ENCODE data around the gene PTPRR. TPM values are rescaled to one million over a fixed set of nuclear protein-coding genes. Genes with fewer than 3 reads are reported as not detected.

Gene PTPRR
- total RNA-seq, 4 donors from 2014 or later: 0.24 to 0.95 (median 0.30) TPM

- no peak for DNase-seq (ENCODE audit: low spot score)
- no peak for TF ChIP-seq CTCF (IDR thresholded peaks at IDR 0.05)
- ATAC-seq (ENCODE audit: low FRiP score): no peak
Measured at GRCh38 chr12:70659077-70659606, 261.4 kb downstream of the PTPRR start.

- DNase-seq (ENCODE audit: low spot score) (no peak), ATAC-seq (ENCODE audit: low FRiP score) (no peak)
- TF ChIP-seq CTCF (IDR thresholded peaks at IDR 0.05): no peak
Measured at GRCh38 chr12:70657616-70658286, 262.8 kb downstream of the PTPRR start.

- no peak for TF ChIP-seq CTCF (IDR thresholded peaks at IDR 0.05)
- ATAC-seq (ENCODE audit: low FRiP score): no peak
- DNase-seq (ENCODE audit: low spot score): no peak
Measured at GRCh38 chr12:70652451-70652850, 268.1 kb downstream of the PTPRR start.

DNA sequence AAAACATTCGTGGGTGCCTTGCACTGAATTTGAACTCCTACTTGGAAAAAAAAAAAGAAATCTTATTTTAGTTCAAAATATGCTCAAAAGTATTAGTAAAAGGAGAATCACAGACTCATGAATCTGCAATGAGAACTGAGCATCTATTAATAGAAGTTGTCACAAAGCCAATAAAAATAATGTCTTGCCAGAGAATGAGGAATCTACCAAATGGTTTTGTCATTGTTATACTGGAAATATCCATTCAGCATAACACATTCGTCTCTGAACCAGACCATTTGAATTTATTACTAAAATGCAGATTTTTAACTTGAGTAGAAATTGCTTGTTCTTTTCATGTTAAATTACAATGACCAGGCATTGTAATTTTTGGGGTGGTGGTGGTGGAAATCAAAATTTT is 271.7 kb downstream of the PTPRR start:
- ATAC-seq (ENCODE audit: low FRiP score): no peak
- no peak for DNase-seq (ENCODE audit: low spot score)
- TF ChIP-seq CTCF (IDR thresholded peaks at IDR 0.05): no peak

DNA sequence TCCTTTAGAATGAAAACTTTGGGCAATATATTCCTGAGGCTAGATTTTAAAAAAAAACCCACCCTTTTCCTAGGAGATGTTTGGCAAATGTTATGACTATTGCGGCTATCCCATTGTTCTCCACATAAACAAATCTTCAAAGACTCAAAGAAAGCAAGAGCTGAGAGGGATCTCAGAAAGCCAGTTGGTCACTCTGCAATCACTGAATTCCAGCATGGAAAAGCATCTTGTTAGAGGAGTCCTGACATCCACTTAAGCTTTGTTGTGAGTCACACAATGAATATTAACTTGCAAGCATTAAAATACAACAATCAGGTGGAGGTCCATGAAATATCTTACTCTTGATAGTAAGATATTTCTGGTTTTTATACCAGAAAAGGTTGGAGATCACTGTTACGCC is 272.3 kb downstream of the PTPRR start:
- no peak for TF ChIP-seq CTCF (IDR thresholded peaks at IDR 0.05)
- ATAC-seq (ENCODE audit: low FRiP score) (no peak), DNase-seq (ENCODE audit: low spot score) (no peak)

DNA sequence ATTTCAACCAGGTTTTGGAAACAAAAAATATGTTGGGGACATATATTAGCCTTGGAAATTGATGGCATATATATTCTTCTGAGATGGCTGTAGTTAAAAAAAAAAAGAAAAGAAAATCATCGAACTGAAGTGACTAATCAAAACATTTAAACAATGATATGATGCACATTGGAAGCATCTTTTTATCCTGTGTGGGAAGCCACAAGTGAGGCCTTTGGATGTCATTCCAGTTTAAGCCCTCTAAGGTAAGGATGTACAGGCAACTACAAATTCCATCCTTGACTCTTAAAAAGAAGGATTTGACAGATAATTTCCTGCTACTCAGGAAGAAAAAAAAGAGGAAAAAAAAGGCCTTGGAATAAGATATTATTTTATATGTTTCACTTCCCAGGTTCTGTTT is 273.7 kb downstream of the PTPRR start:
- no peak for TF ChIP-seq CTCF (IDR thresholded peaks at IDR 0.05)
- DNase-seq (ENCODE audit: low spot score): no peak
- no peak for ATAC-seq (ENCODE audit: low FRiP score)
